NCI-H2081 (cell line): Measurements from ENCODE around the gene HOXD4.

Experiments used
- DNase-seq, 2 experiments: peaks; one replicate each; lab custom pipeline; 2025; lab: John Stamatoyannopoulos, UW

Gene HOXD4

DNA sequence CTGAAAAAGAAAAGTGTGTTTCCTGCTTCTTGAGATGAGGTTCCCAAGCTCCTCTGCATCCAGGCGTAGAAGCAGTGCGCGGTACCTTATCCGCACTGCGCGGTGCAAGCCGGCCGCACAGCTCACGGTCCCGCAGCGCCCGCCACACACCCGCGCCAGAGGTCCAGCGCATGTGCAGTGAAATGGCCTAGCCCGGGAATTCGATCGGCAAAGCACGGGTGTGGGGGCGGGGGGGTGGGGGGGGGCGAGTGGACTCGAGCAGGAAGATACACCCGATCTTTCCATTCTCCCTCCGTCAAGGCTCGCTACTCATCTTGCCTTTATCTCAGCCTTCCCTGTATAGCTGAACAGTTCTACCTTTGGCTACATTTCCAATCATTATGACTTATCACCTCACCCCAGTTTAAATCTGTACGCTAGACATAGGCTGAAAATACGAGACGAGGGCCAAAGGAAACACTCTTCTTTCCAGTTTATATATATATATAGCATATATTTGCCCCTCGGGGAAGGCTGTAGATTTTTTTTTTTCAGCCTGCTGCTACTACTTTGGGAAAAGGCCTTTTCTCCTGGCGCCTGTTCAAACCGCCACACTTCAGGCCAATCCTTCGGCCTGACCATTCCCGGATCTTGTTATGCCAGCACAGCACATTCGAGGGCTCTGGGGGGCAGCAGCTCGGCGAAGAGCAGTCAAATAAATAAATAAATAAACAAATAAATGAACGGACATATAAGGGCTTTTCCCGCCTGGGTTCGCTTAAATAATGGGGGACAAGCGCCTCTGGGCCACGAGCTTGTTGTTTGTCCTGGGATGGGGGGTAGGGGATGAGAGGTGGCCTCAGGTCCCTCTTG is 11.5 kb upstream of the HOXD4 start:
- no peak for DNase-seq

DNA sequence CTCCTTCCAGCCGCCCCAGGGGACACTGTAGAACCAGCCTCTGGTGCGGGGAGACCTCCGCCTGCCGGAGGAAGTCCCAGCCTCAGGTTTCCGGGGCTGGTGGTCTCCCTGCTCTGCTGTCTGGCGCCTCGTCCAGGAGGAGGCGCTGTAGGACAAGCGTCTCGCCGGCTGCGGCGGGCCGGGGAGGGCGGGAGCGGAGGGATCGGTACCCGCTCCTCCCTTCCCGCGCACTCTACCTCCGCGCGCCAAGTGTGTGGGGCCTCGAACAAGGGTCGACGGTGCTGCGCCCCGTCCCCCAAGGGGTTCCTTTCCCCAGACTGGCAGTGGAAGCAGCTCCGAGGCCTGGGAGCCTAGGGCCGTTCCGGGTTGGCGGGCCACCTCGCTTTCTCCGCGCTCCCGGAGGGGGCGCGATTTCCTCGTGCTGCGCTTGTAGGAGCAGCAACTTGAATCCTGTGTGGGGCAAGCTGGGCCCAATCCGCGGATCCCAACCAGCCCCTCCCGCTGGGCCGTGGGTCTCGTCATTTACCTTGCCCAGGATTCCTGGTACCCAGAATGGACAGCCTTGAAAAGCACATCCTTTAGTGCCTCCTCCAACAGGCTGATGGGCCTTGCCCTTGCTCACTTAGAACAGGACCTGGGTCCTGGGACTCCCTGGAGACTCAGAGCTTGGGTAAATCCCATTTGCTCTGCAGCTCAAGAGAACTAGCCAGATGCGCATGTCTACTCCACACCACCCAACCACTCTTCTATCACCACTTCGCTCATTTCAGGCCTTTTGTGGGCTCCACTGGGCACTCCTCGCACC is 10.6 kb upstream of the HOXD4 start:
- peak; percentile 43 to 64 for DNase-seq

DNA sequence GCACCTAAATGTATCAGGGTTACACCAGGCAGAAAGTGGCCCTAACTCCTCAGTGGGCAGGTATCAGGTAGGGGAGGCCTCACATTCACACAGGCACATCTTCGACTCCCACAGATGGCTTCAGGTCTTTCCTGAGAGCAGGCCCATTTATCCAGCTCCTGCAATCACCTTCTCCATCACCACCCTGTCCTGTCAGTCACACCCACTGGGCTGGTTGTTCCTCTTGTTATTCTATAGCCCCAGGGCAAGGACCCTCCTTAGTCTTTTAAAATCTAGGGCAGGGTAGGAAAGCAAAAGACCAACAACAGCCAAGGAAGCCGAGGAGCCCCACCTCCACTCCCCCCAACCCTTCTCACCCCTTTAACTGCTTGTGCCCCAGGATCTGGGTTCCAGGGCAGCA is 9.1 kb upstream of the HOXD4 start:
- no peak for DNase-seq

DNA sequence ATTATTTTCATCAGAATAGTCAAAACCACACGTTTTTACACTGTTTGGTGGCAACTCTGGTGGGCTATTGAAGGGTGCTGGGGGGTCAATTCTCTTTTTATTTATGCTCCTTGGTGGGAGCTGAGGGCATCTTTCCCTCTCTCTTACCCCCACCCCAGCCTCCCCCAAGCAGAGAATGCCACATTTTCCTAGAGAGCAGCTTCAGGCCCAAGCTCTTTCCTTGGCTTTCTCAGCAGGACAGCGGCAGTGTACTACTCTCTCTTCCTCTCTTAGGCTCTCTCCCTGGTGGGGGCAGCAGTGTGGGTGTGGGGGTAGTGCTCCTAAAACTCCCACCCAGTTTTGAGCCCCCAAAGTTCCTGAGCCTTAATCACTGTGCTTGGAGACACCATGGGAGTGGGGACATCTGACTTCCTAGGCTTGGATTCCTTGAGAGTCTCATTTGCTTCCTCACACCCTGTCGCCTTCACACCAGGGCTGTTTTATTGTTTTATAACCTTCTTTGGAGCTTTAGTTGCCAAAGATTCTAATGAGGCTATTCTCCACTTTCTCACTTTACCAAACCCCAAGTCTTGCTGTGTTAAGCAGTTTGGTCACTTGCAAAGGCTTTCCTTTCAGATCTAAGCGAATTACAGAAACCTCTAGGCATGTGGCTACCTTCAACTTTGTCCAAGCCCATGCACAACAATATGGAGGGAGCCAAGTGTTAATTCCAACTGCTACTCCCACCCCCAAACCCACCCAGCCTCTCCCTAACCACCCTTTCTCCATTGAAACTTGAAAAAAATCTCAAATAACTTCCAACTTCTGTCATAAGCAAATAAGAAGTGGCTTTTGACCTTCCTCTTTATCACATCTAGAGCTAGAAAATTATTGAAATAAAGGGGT is 6.0 kb upstream of the HOXD4 start:
- no peak for DNase-seq

DNA sequence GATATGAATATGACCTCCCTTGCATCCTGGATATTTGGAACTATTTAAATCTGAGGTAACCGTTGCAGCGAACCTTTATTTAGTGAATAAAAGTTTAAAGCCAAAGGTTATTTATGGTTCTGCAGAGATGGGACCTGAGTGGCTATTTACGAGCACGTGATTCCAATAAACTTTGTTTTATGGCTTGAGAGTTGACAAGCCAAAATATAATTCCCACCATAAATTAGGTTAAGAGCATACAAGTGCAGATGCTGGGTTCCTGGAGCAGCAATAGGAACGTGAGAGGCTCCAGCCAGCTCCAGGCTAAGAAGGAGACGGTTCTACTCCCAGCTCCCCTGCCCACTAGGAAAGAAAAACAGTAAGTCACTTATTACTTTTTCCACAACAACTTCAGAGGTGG is 5.2 kb upstream of the HOXD4 start:
- DNase-seq: no peak

DNA sequence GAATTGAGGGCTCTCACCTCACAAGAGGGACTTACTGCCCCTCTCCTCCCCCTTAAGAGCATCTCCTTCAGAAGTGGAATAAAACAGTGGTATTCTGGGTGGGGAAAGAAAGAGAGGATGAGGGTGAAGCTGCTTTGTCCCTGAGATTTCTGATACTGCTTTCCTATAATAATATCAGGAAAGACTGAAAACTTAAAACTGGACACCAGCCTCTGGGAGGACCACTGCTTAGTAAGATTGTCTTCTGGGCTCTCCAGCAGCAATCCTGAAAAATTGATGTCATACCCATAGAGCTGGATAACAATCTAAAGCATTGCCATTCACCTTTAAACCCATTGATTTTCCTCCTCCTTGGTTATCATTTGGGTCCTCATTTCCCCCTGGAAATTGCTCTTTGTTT is 4.7 kb upstream of the HOXD4 start:
- no peak for DNase-seq

DNA sequence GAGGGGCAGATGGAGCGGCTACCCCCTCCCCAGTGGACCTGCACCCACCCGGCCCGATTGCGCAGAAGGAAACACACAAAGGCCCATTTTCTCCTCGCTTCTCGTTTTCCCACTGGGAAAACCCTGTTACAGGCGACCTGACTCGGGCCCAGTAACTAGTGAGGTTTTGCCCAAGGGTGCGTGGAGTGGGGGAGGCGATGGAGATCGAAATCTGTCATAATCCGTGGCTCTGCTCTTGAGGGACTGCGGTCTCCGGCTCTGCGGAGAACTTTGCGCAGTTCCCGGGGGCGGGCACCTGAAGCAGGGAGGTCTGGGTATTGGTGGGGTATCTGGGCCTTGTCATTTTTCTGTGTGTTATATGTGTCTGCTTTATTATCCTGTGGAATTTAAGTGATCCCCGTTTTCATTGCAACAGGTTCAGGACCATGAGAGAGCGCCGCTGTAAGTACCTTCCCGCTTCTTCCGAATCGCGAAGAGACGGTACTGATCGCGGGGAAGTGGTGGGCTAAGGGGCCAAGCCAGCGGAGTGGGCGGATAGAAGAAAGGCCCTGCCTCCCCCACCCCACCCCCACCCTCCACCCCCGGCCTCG is 4.0 kb upstream of the HOXD4 start:
- DNase-seq: no peak

DNA sequence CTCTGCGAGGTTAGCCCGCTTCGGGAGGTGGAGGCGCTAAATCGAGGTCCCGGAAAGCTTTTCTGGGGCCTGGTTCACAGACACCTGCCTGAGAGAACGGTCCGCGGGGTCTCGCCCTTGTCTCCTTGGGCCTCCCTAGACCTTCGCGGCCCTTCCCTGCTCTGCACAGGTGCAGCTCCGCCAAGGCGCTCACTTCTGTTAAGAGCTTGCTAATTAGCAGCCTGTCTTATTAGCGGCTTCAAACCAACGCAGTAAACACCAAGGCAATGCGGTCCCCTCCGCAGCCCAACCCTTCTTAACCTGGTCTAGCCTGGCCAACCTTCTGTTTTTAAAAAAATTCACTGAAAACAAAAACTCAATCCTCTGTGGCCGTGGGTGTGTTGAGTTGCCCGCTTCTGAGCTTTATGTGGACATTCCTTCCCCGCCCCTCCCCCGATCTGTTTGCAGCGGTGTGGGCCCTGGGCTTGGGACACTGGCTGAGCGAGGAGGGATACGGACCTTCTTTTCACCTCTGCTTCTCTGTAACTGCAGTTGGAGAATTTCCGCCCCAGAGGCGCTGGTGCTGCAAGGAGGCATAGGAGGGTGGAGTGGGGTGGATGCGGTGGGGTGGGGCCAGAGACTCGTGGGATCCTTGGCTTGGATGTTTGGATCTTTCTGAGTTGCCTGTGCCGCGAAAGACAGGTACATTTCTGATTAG is 3.4 kb upstream of the HOXD4 start:
- DNase-seq: no peak

DNA sequence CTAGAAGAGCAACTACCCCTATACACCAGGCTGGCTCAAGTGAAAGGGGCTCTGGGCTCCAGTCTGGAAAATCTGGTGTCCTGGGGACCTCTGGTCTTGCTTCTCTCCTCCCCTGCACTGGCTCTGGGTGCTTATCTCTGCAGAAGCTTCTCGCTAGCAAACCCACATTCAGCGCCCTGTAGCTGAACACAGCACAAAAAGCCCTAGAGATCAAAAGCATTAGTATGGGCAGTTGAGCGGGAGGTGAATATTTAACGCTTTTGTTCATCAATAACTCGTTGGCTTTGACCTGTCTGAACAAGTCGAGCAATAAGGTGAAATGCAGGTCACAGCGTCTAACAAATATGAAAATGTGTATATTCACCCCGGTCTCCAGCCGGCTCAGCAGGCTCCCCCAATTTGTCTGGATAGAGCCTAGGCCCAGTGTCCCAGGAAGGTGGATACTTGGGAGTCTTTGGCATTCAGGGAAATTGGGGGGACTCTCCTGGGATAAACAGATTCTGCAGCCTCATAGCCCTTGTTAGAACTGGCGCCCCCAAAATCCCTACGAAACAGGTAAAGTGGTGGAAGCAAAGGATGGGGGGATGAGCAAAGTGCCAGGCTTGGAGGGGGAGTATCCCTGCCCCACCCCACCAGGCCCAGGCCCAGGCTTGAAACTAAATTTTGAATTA is 2.5 kb upstream of the HOXD4 start:
- DNase-seq: no peak

DNA sequence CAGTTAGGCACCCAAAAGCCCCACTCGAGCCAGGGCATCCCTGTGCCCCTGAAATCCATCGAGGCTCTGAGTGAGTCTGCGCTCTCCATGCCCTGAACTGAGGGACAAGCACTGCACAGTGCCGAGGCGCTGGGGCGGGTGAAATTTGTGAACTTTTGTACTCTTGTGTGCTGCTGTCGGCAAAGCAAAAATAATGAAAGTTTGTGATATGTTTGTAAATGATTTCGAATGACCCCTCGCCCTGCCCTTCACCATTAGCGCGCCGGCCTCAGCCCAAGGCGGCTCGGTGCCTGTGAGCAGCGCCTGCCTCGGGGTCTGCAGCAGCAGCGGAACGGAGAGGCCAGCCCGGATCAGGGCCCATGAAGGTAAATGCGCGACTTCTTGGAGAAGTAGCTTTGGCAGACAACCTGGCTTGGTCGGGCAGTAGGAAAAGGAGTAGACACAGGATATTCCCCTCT is 1.8 kb upstream of the HOXD4 start:
- no peak for DNase-seq

DNA sequence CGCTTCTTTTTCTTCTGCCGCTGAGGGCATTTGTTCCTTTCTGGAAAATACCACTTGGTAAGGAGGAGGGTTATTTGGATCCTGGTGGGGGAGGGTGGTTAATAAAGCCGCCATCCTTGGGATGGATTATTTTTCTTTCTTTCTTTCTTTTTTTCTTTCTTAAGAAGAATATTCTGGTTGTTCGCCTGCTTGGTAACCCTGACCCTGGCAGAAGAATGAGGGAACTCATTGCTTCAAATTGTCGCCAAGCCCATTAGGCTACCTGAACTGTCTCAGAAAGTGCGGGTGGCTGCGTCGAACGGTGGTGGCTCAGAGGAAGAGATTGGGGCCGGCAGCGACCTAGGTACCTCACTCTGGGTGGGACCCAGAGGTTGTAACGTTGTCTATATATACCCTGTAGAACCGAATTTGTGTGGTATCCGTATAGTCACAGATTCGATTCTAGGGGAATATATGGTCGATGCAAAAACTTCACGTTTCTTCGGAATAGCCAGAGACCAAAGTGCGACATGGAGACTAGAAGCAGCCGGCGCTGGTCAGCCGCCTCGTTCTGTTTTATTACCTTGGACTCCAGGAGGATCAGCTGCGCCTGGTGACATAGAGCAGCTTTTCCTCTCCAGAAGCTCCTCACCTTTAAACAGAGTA is 1.3 kb upstream of the HOXD4 start:
- no peak for DNase-seq

DNA sequence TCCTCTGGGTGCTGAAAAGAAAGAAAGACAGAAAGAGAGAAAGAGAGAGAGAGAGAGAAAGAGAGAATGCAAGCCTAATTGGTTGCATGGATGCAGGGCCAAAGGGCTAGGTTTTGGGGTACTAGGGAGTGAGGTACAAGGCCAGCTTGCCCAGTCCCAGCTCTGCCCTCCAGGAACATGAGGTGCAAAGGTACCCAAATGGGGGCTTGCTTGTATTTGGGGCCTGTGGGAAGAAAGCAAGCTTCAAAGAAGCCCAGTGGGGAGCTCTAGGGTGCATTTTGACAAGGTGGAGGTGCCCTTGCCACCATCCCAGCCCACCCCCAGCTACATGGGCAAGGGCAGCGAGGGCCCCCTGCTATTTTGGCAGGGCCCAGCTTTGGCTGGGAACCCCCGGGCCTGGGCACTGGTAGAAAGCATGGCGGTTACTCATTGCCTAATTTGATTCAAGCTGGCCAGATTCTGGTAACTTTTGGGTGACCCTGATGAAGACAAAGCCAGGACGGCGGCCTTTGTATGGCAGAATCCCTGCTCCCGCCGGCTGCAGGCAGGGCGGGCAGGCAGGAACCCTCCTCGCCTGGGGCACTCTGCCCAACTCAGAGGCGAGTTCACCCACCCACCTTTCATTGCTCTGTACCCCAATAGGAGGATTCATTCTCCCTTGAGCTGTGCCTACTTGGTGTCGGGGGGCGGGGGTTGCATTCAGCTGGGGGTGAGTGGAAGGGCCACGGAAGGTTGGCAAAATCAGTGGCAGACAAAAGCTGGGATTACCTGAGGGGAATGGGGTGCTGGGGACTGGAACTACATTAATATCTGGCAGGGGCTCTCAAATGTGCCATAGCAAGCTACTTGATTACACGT is 537 bp upstream of the HOXD4 start:
- DNase-seq: no peak

DNA sequence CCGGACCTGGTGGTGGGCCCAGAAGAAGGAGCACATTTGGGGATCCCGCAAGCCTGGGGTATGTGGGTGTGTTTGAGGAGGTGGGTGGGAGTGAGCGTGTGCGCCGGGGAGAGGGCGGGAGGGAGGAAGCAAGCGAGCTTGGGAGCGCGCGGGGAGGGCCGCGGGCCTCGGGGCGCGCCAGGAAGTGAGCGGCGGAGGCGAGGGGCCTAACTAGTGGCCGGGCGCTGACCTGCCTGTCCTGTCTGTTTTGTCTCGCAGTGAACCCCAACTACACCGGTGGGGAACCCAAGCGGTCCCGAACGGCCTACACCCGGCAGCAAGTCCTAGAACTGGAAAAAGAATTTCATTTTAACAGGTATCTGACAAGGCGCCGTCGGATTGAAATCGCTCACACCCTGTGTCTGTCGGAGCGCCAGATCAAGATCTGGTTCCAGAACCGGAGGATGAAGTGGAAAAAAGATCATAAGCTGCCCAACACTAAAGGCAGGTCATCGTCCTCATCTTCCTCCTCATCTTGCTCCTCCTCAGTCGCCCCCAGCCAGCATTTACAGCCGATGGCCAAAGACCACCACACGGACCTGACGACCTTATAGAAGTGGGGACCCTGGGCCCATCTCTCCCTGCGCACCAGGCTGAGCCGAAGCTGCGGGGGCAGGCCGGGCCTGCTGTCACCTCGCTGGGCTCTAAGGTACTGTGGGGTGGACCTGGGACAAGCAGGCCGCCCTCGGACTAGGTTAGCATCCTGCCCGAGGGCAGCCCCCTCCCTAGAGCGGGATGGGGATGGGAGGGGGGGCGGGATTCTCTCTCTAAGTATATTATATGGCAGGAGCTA is 1.2 kb downstream of the HOXD4 start:
- DNase-seq: peak in 1 of 2 experiments; percentile 65

DNA sequence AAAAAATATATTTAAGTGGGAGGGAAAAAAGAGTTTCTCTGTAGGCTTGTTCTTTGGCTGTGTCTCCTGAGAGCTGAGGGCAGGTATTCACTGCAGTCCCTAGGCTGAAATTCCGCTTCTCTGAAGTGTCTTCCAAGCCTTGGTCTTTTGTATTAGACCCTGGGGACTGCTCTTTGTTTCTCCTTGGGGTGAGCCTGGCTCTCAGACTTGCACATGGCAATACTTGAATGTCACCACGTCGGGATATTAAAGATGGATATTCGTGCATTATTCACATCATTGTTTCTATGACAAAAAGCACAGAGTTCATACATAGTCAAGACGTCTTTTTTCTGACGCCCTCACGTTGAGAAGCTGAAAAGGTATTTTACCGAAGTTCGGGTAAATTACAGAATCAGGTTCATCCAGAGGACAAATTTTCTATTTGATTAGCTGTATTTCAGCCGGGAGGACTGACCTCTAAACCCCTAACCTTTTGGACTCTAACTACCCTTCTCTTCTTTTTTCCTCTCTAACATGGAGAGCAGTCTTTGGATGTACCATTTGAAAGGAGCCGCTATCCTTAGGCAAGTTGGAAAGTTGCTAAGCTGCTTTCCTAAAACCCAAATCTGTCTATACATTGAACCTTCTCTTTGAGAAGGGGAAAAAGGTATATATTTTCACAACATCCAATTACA is 3.4 kb downstream of the HOXD4 start:
- no peak for DNase-seq

DNA sequence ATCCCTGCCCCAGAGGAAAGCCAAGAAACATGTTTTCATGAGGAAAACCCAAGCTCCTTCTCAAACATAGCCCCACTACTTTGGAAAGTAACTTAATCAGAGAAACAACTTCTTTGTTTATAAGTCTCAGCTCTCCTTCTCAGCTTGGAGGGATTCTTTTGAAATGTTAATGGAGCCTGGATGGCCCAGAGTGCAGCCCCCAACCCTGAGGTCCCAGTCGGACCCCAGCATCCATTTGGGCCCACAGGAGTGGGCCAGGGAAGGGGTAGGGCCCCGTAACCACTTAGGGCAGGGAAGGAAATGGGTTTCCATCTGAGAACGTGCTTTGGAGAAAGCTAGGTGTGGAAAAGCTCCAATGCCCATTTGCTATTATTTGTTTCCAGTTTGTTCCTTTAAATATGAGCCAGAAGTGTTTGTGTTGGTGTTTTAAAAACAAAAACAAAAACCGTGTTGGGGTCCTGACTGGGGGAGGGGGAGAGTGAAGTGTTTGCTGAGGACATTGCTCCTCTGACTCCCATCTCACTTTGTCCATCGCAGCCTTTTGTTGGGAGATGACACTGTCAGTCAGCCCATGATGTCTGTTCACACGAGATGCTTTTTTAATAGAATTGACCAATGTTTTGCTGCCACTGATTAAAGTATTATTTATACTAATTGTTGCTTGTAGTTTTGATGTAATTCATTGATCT is 4.2 kb downstream of the HOXD4 start:
- DNase-seq: peak in 1 of 2 experiments; percentile 21

DNA sequence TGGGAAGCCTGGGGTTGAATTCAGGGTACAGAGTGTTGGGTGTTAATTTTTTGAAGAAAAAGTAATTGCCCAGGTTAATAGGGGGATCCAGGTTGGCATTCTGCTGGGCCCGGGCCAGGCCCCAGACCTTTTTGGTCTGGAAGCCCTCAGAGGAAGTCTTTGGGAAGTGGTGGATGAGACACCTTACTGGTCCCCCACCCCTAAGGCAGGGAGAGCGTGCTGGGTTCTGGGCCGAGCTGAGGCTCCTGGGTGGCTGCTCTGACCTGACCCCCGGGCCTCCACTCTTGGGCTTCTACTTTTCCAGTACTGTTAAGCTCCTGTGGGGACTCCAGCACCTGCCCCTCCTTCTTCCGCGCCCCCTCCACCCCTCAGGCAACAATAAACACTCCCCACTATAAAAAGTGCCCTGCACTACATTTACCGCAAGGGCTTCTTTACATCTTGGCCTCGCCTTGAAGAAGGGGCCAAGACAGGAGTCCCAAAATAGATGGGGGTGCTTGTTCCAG is 5.0 kb downstream of the HOXD4 start:
- DNase-seq: peak in 1 of 2 experiments; percentile 33
